HepG2 (cell line): ENCODE results near the gene DSCAM. TPM values are rescaled to one million over a fixed set of nuclear protein-coding genes. Genes with fewer than 3 reads are reported as not detected.

Source experiments
- ATAC-seq: fragments of 200-7000 bp; cut with Tn5 transposase; 3 replicates; pipeline ENCODE4 v1.9.1; 2020; ENCODE audit warnings: mild to moderate bottlenecking, moderate library complexity
- BruUV-seq: library from RNA; stranded (reverse); fragments of 400-500 nt; replicated peaks from 2 replicates; lab custom pipeline; 2021; lab: Mats Ljungman, UMichigan
- CTCF ChIA-PET: fragments of 300-600 bp; formaldehyde crosslinking; extraction: SDS; loops from one replicate; lab custom pipeline; 2021; ENCODE audit warnings: low total read pairs, inconsistent platforms, low intra/inter-chr PET ratio; lab: Yijun Ruan, JAX
- POLR2A ChIA-PET: fragments of 350-600 bp; sonication (Branson Sonifier 250); formaldehyde crosslinking; loops from one replicate; lab custom pipeline; 2020; ENCODE audit warnings: antibody characterized with exemption, inconsistent platforms; lab: Yijun Ruan, JAX
- DNase-seq: peaks from one replicate; pipeline ENCODE4 v3.0.0-alpha.2; 2015; ENCODE audit warnings: low spot score
- FAIRE-seq: peaks from 3 replicates; lab custom pipeline; 2011; peaks lifted over from hg19 to GRCh38; lab: Jason Lieb, UNC
- H2AFZ ChIP-seq: one replicate; pipeline ENCODE4 v1.6.1; 2011; ENCODE audit warnings: low read length, inconsistent platforms
- H3K27ac ChIP-seq: fragments of 300-600 bp; 3 replicates; pipeline ENCODE4 v1.8.0; 2011; ENCODE audit warnings: mixed run types, mild to moderate bottlenecking, mixed read lengths, low read length, inconsistent platforms; ENCODE audit not compliant: insufficient read depth; ENCODE audit errors: extremely low read length
- H3K27me3 ChIP-seq, 2 experiments: fragments of 200-600 bp in 1 of 2; 2 replicates in 1 of 2; 3 replicates in 1 of 2; pipeline versions ENCODE4 v1.6.0 to v1.8.0; 2011; ENCODE audit warnings: low read length in 2 of 2, mild to moderate bottlenecking in 2 of 2, moderate library complexity in 2 of 2, inconsistent platforms in 1 of 2; ENCODE audit not compliant: insufficient read depth in 2 of 2, control insufficient read depth in 1 of 2
- H3K36me3 ChIP-seq, 2 experiments: fragments of 200-600 bp in 1 of 2; replicated peaks in 1 of 2; 2 replicates in 1 of 2; 3 replicates in 1 of 2; pipeline versions ENCODE4 v1.5.1 to v1.8.0; 2011; ENCODE audit warnings: low read length in 2 of 2, inconsistent platforms in 1 of 2; ENCODE audit not compliant: insufficient read depth in 2 of 2, control insufficient read depth in 1 of 2
- H3K4me1 ChIP-seq: 2 replicates; pipeline ENCODE4 v1.5.1; 2012; ENCODE audit warnings: low read length, inconsistent platforms; ENCODE audit not compliant: insufficient read depth
- H3K4me2 ChIP-seq: 2 replicates; pipeline ENCODE4 v1.6.0; 2011; ENCODE audit warnings: low read depth, low read length, inconsistent platforms
- H3K4me3 ChIP-seq, 3 experiments: fragments of 200-600 bp in 1 of 3; sonication (generic), shearing (Covaris generic) in 1 of 3; replicated peaks in 1 of 3; 2 replicates each; pipeline ENCODE4 v1.5.1; 2011 to 2016; ENCODE audit warnings: low read length in 3 of 3, inconsistent platforms in 2 of 3, low read depth in 2 of 3, mild to moderate bottlenecking in 2 of 3, control low read depth in 1 of 3, mixed read lengths in 1 of 3; ENCODE audit not compliant: insufficient read depth in 1 of 3
- H3K79me2 ChIP-seq: one replicate; pipeline ENCODE4 v1.6.1; 2011; ENCODE audit warnings: low read length, inconsistent platforms; ENCODE audit not compliant: insufficient read depth
- H3K9ac ChIP-seq: 2 replicates; pipeline ENCODE4 v1.6.0; 2011; ENCODE audit warnings: mild to moderate bottlenecking, low read depth, low read length, inconsistent platforms; ENCODE audit not compliant: insufficient read depth
- H3K9me3 ChIP-seq: 2 replicates; pipeline ENCODE4 v1.5.1; 2012; ENCODE audit warnings: mild to moderate bottlenecking, low read length
- H4K20me1 ChIP-seq: 2 replicates; pipeline ENCODE4 v1.6.0; 2011; ENCODE audit warnings: inconsistent platforms, mild to moderate bottlenecking, low read length, moderate library complexity; ENCODE audit not compliant: insufficient read depth
- BRF2 ChIP-seq: sonication (generic); formaldehyde crosslinking; IDR thresholded peaks from 2 replicates; pipeline ENCODE4 v1.8.1; 2022; ENCODE audit warnings: mild to moderate bottlenecking, missing genetic modification reagents
- CENPBD1 ChIP-seq: sonication (generic); formaldehyde crosslinking; IDR thresholded peaks from 2 replicates; pipeline ENCODE4 v1.8.0; 2022; ENCODE audit warnings: missing genetic modification reagents, low read depth, mild to moderate bottlenecking, borderline replicate concordance
- DZIP1 ChIP-seq: sonication (generic); formaldehyde crosslinking; IDR thresholded peaks from 2 replicates; pipeline ENCODE4 v1.5.0; 2020; ENCODE audit warnings: mild to moderate bottlenecking, missing genetic modification reagents
- ELF4 ChIP-seq: sonication (generic); formaldehyde crosslinking; IDR thresholded peaks from 2 replicates; pipeline ENCODE4 v1.5.0; 2020; ENCODE audit warnings: missing genetic modification reagents, mild to moderate bottlenecking, moderate library complexity, borderline replicate concordance
- SNRNP70 ChIP-seq: fragments of 200-400 bp; formaldehyde crosslinking; IDR thresholded peaks from 2 replicates; pipeline ENCODE4 v1.6.1; 2017; ENCODE audit warnings: mild to moderate bottlenecking, low read depth, low read length, moderate library complexity
- ZNF350 ChIP-seq: sonication (generic); formaldehyde crosslinking; IDR thresholded peaks from 2 replicates; pipeline ENCODE4 v1.4.0; 2020; ENCODE audit warnings: mild to moderate bottlenecking, low read depth, missing genetic modification reagents, borderline replicate concordance
- WGBS: methylation state at CpG from one replicate; pipeline ENCODE4 v1.1.6; 2017; ENCODE audit warnings: low lambda C conversion rate; 5-methylcytosine and 5-hydroxymethylcytosine counted together
- in situ Hi-C: cut with HindIII; loops from 2 replicates; pipeline ENCODE4 v1.10.0; 2017; ENCODE audit warnings: low pct_unique_long_range_greater_than_20kb; ENCODE audit not compliant: extremely low pct_ligation_motif_present
- intact Hi-C: fragments of 100-400 bp; cut with micrococcal nuclease; formaldehyde crosslinking; loops from one replicate; pipeline ENCODE4 v1.10.0; 2022; ENCODE audit not compliant: unreplicated experiment
- polyA plus RNA-seq, 8 experiments: library from polyadenylated mRNA; depleted of rRNA in 3 of 8; stranded (reverse) in 7 of 8; unstranded in 1 of 8; fragments of >200 nt; fragmentation: Illumina TruSeq in 4 of 8; extraction: Trizol in 4 of 8; gene quantifications; 2 replicates each; pipeline versions ENCODE4 v1.2.1 to v1.2.3, GENCODE V29; 2011 to 2016; ENCODE audit warnings: low read depth in 4 of 8, missing spikeins in 1 of 8, mixed read lengths in 1 of 8; ENCODE audit not compliant: insufficient read depth in 1 of 8
- total RNA-seq, 5 experiments: library from RNA; depleted of rRNA; stranded (reverse); fragments of >200 nt; fragmentation: Illumina TruSeq; extraction: Trizol; gene quantifications; 2 replicates each; pipeline ENCODE4 v1.2.3, GENCODE V29; 2016; ENCODE audit warnings: low read depth in 1 of 5

DSCAM gene
- total and polyA plus RNA-seq, 2 of the 13 experiments (the other 11 are each of a cell fraction or from before 2014, with no cell fraction given) = not detected

- in situ Hi-C loops (no loop called here), intact Hi-C loops (no loop called here)
- no peaks in the 10 kb centered on the region for H3K36me3 ChIP-seq
- DNase-seq = no peak
- no peak for ATAC-seq
- FAIRE-seq = no peak
- no peak overlapping the region for H3K9ac ChIP-seq
- CTCF ChIA-PET = no interaction called here
- no peak overlapping the region for H3K27ac ChIP-seq
- 0% methylated on average over 5 of the region's 5 CpGs for WGBS
- H3K4me3 ChIP-seq = no peak overlapping the region
- no peaks in the 10 kb centered on the region for H3K27me3 ChIP-seq
- H3K79me2 ChIP-seq = no peaks in the 10 kb centered on the region
- POLR2A ChIA-PET = no interaction called here
- H4K20me1 ChIP-seq = no peaks in the 10 kb centered on the region
- no peaks in the 10 kb centered on the region for H3K4me1 ChIP-seq
- H3K9me3 ChIP-seq = peaks cover 90% of the 10 kb centered on the region
- H2AFZ ChIP-seq = no peak overlapping the region
- BruUV-seq = no TSS peak
- no peak overlapping the region for H3K4me2 ChIP-seq
- no peak for TF ChIP-seq CENPBD1 (CRISPR knock-in tag)
- TF ChIP-seq, all 625 proteins: peak for 0
Measured at GRCh38 chr21:40152476-40152875, 694.5 kb downstream of the DSCAM start.

GRCh38 chr21:40151611-40152010 lies 695.3 kb downstream of the DSCAM start:
- no TSS peak for BruUV-seq
- no peaks in the 10 kb centered on the region for H3K79me2 ChIP-seq
- FAIRE-seq = no peak
- POLR2A ChIA-PET = no interaction called here
- no peak for TF ChIP-seq SNRNP70
- no peak for TF ChIP-seq ZNF350 (CRISPR knock-in tag)
- TF ChIP-seq ELF4 = no peak
- no peak for TF ChIP-seq BRF2 (CRISPR knock-in tag)
- TF ChIP-seq DZIP1 (CRISPR knock-in tag) = no peak
- TF ChIP-seq, all 625 proteins: peak for 0
- no peak overlapping the region for H3K4me3 ChIP-seq
- H3K27ac ChIP-seq = no peak overlapping the region
- no peaks in the 10 kb centered on the region for H3K36me3 ChIP-seq
- no peaks in the 10 kb centered on the region for H3K27me3 ChIP-seq
- DNase-seq = no peak
- H3K9ac ChIP-seq = no peak overlapping the region
- H2AFZ ChIP-seq = no peak overlapping the region
- H3K4me2 ChIP-seq = no peak overlapping the region
- in situ Hi-C loops = no loop called here
- no peak for ATAC-seq
- H3K4me1 ChIP-seq = no peaks in the 10 kb centered on the region
- CTCF ChIA-PET = no interaction called here
- peaks cover 81% of the 10 kb centered on the region for H3K9me3 ChIP-seq
- 41% methylated on average over 3 of the region's 3 CpGs for WGBS
- no peaks in the 10 kb centered on the region for H4K20me1 ChIP-seq
- intact Hi-C loops = no loop called here
